H1 (cell line): ENCODE results near the gene DLK1. TPM values are rescaled to one million over a fixed set of nuclear protein-coding genes. Genes with fewer than 3 reads are reported as not detected.
A peak's percentile ranks its signal among the peaks of the same experiment; 100 is the strongest.

Experiments used
- CTCF ChIA-PET: fragments of 300-600 bp; sonication (Branson Sonifier 250); formaldehyde crosslinking; loops from one replicate; lab custom pipeline; 2021; ENCODE audit not compliant: partially characterized antibody; lab: Charles Lee
- POLR2A ChIA-PET: fragments of 300-600 bp; sonication (Branson Sonifier 250); formaldehyde crosslinking; loops from one replicate; lab custom pipeline; 2021; ENCODE audit warnings: inconsistent platforms; ENCODE audit not compliant: partially characterized antibody; lab: Charles Lee
- DNase-seq, 2 experiments: peaks; one replicate each; pipeline versions ENCODE4 v3.0.0 to v3.0.0-alpha.2; 2010 to 2022; ENCODE audit warnings: low spot score in 2 of 2, low read depth in 1 of 2, mixed read lengths in 1 of 2
- FAIRE-seq: peaks from 2 replicates; lab custom pipeline; 2011; peaks lifted over from hg19 to GRCh38; lab: Jason Lieb, UNC
- H2AFZ ChIP-seq: 2 replicates; pipeline ENCODE4 v1.8.1; 2012; ENCODE audit warnings: low read length, inconsistent platforms
- H2AK5ac ChIP-seq: 2 replicates; pipeline ENCODE4 v1.6.1; 2013; ENCODE audit warnings: low read depth, low read length
- H2BK120ac ChIP-seq: replicated peaks from 2 replicates; pipeline ENCODE3; 2013; ENCODE audit warnings: low read depth, low read length, inconsistent platforms
- H2BK12ac ChIP-seq: 2 replicates; pipeline ENCODE4 v1.6.1; 2013; ENCODE audit warnings: low read depth, low read length
- H2BK15ac ChIP-seq: 2 replicates; pipeline ENCODE4 v1.6.1; 2013; ENCODE audit warnings: low read length
- H2BK20ac ChIP-seq: 2 replicates; pipeline ENCODE4 v1.6.1; 2013; ENCODE audit warnings: low read length
- H2BK5ac ChIP-seq: 2 replicates; pipeline ENCODE4 v1.6.1; 2013; ENCODE audit warnings: low read depth, low read length
- H3K14ac ChIP-seq: 2 replicates; pipeline ENCODE4 v1.6.1; 2013; ENCODE audit warnings: inconsistent platforms; ENCODE audit not compliant: insufficient read length
- H3K18ac ChIP-seq: 2 replicates; pipeline ENCODE4 v1.6.1; 2013; ENCODE audit warnings: low read length; ENCODE audit errors: extremely low read depth
- H3K23ac ChIP-seq: 2 replicates; pipeline ENCODE4 v1.6.1; 2013; ENCODE audit warnings: inconsistent platforms; ENCODE audit not compliant: insufficient read length
- H3K23me2 ChIP-seq: 2 replicates; pipeline ENCODE4 v1.6.1; 2013; ENCODE audit warnings: low read depth, low read length
- H3K27ac ChIP-seq: 2 replicates; pipeline ENCODE4 v1.6.1; 2011; ENCODE audit warnings: low read depth, low read length, inconsistent platforms
- H3K27me3 ChIP-seq, 4 experiments: replicated peaks in 1 of 4; 1 replicate in 1 of 4; 2 replicates in 3 of 4; pipeline versions ENCODE4 v1.6.1 to v1.8.1; 2011 to 2013; ENCODE audit warnings: low read length in 3 of 4, mild to moderate bottlenecking in 3 of 4, inconsistent platforms in 2 of 4, mixed read lengths in 2 of 4, moderate library complexity in 1 of 4; ENCODE audit not compliant: control insufficient read depth in 3 of 4, insufficient read depth in 3 of 4; ENCODE audit errors: extremely low read depth in 1 of 4
- H3K36me3 ChIP-seq, 4 experiments: 2 replicates each; pipeline versions ENCODE4 v1.6.1 to v1.8.1; 2011 to 2013; ENCODE audit warnings: mild to moderate bottlenecking in 4 of 4, low read length in 3 of 4, moderate library complexity in 2 of 4, control low read depth in 1 of 4, inconsistent platforms in 1 of 4; ENCODE audit not compliant: insufficient read depth in 4 of 4, control insufficient read depth in 2 of 4
- H3K4ac ChIP-seq: replicated peaks from 2 replicates; pipeline ENCODE3; 2013; ENCODE audit warnings: low read length, low read depth, mixed read lengths, inconsistent platforms; ENCODE audit not compliant: insufficient read length
- H3K4me1 ChIP-seq, 4 experiments: replicated peaks in 1 of 4; 1 replicate in 1 of 4; 2 replicates in 3 of 4; pipeline versions ENCODE4 v1.6.1 to v1.8.1; 2011 to 2013; ENCODE audit warnings: low read length in 3 of 4, inconsistent platforms in 2 of 4, mixed read lengths in 1 of 4; ENCODE audit not compliant: insufficient read depth in 4 of 4, control insufficient read depth in 3 of 4
- H3K4me2 ChIP-seq, 2 experiments: 2 replicates each; pipeline versions ENCODE4 v1.6.1 to v1.8.1; 2011 to 2013; ENCODE audit warnings: low read depth in 2 of 2, low read length in 2 of 2, control low read depth in 1 of 2, inconsistent platforms in 1 of 2, mild to moderate bottlenecking in 1 of 2; ENCODE audit not compliant: insufficient read depth in 1 of 2
- H3K4me3 ChIP-seq, 4 experiments: fragments of 200-600, 300-600 bp in 1 of 4; sonication (generic), shearing (Covaris generic), sonication (Bioruptor Twin) in 1 of 4; 2 replicates each; pipeline versions ENCODE4 v1.5.1 to v1.8.1; 2011 to 2016; ENCODE audit warnings: low read length in 4 of 4, low read depth in 3 of 4, control low read depth in 2 of 4, inconsistent platforms in 2 of 4, mild to moderate bottlenecking in 2 of 4, mixed read lengths in 1 of 4, moderate library complexity in 1 of 4; ENCODE audit not compliant: insufficient read depth in 2 of 4; ENCODE audit errors: extremely low read depth in 1 of 4
- H3K56ac ChIP-seq: replicated peaks from 2 replicates; pipeline ENCODE3; 2013; ENCODE audit warnings: low read depth, mild to moderate bottlenecking, mixed read lengths, low read length, inconsistent platforms; ENCODE audit not compliant: insufficient read length
- H3K79me1 ChIP-seq: 2 replicates; pipeline ENCODE4 v1.6.1; 2013; ENCODE audit warnings: low read depth, low read length, control low read depth
- H3K79me2 ChIP-seq, 2 experiments: 2 replicates each; pipeline versions ENCODE4 v1.6.1 to v1.8.1; 2012 to 2013; ENCODE audit warnings: low read length in 2 of 2, mild to moderate bottlenecking in 2 of 2, inconsistent platforms in 1 of 2; ENCODE audit not compliant: insufficient read depth in 2 of 2, control insufficient read depth in 1 of 2
- H3K9ac ChIP-seq, 4 experiments: replicated peaks in 1 of 4; 1 replicate in 1 of 4; 2 replicates in 3 of 4; pipeline versions ENCODE4 v1.6.1 to v1.8.1; 2011 to 2013; ENCODE audit warnings: low read depth in 3 of 4, low read length in 3 of 4, control low read depth in 2 of 4, mild to moderate bottlenecking in 2 of 4, moderate library complexity in 2 of 4, inconsistent platforms in 1 of 4; ENCODE audit errors: extremely low read depth in 1 of 4
- H3K9me3 ChIP-seq, 2 experiments: 2 replicates each; pipeline versions ENCODE4 v1.6.1 to v1.8.1; 2012 to 2013; ENCODE audit warnings: mild to moderate bottlenecking in 2 of 2, moderate library complexity in 2 of 2, control low read depth in 1 of 2, inconsistent platforms in 1 of 2, low read depth in 1 of 2, low read length in 1 of 2, mixed read lengths in 1 of 2; ENCODE audit not compliant: insufficient read depth in 2 of 2
- H4K20me1 ChIP-seq, 2 experiments: replicated peaks in 1 of 2; 2 replicates each; pipeline versions ENCODE3 to v1.8.1; 2011 to 2013; ENCODE audit warnings: inconsistent platforms in 2 of 2, low read length in 2 of 2, mild to moderate bottlenecking in 1 of 2; ENCODE audit not compliant: insufficient read depth in 2 of 2, control insufficient read depth in 1 of 2
- H4K5ac ChIP-seq: 2 replicates; pipeline ENCODE4 v1.6.1; 2013; ENCODE audit warnings: low read length, low read depth, mixed read lengths, inconsistent platforms; ENCODE audit not compliant: insufficient read length
- H4K8ac ChIP-seq: 2 replicates; pipeline ENCODE4 v1.8.0; 2013; ENCODE audit warnings: mild to moderate bottlenecking, moderate library complexity, low read length, inconsistent platforms; ENCODE audit not compliant: insufficient read depth; ENCODE audit errors: extremely low read depth
- H4K91ac ChIP-seq: replicated peaks from 2 replicates; pipeline ENCODE3; 2013; ENCODE audit warnings: low read length, mixed read lengths, inconsistent platforms; ENCODE audit not compliant: insufficient read length
- CBX8 ChIP-seq: fragments of 300-800, 300-1000 bp; sonication (generic); IDR thresholded peaks from 2 replicates; pipeline ENCODE4 v1.7.1; 2016; ENCODE audit warnings: low read depth, low read length, borderline replicate concordance
- CEBPB ChIP-seq: IDR thresholded peaks from 2 replicates; pipeline ENCODE4 v1.6.1; 2012; ENCODE audit warnings: low read depth, low read length
- FOSL1 ChIP-seq: IDR thresholded peaks from 2 replicates; pipeline ENCODE4 v1.6.1; 2011; ENCODE audit warnings: mild to moderate bottlenecking, low read depth, low read length, moderate library complexity; ENCODE audit not compliant: insufficient read depth
- GABPA ChIP-seq: IDR thresholded peaks from 2 replicates; pipeline ENCODE4 v1.6.1; 2011; ENCODE audit warnings: mild to moderate bottlenecking, low read length, moderate library complexity, borderline replicate concordance; ENCODE audit not compliant: insufficient read depth
- HDAC2 ChIP-seq, 2 experiments: fragments of 300-600 bp in 1 of 2; sonication (generic) in 1 of 2; IDR thresholded peaks; 2 replicates each; pipeline ENCODE4 v1.6.1; 2011 to 2012; ENCODE audit warnings: low read depth in 2 of 2, low read length in 2 of 2, mild to moderate bottlenecking in 2 of 2, moderate library complexity in 2 of 2, borderline replicate concordance in 1 of 2, inconsistent platforms in 1 of 2
- NANOG ChIP-seq: IDR thresholded peaks from 2 replicates; pipeline ENCODE4 v1.6.1; 2011; ENCODE audit warnings: low read length, low read depth, mild to moderate bottlenecking, inconsistent platforms; ENCODE audit not compliant: insufficient read depth, poor library complexity, severe bottlenecking
- SIX5 ChIP-seq: IDR thresholded peaks from 2 replicates; pipeline ENCODE4 v1.6.1; 2011; ENCODE audit warnings: mild to moderate bottlenecking, low read depth, low read length
- WGBS, 2 experiments: shearing (Covaris generic) in 1 of 2; methylation state at CpG; one replicate each; pipeline versions ENCODE4 v1.1.6 to v1.1.7; 2013 to 2015; ENCODE audit warnings: low lambda C conversion rate in 2 of 2, mixed read lengths in 2 of 2, inconsistent platforms in 1 of 2, low coverage in 1 of 2, missing lambda C conversion rate in 1 of 2; ENCODE audit not compliant: insufficient replicate concordance in 2 of 2, insufficient coverage in 1 of 2, insufficient read length in 1 of 2; ENCODE audit errors: extremely low coverage in 1 of 2, missing lambda C conversion rate in 1 of 2; 5-methylcytosine and 5-hydroxymethylcytosine counted together
- polyA plus RNA-seq, 7 experiments: library from polyadenylated mRNA; depleted of rRNA in 3 of 7; stranded (reverse) in 5 of 7; unstranded in 2 of 7; fragments of >200 nt in 5 of 7; fragments of 200-250 nt in 2 of 7; gene quantifications; 1 replicate in 5 of 7; 2 replicates in 1 of 7; 4 replicates in 1 of 7; pipeline versions ENCODE4 v1.2.1 to v1.2.3, GENCODE V29; 2011 to 2013; ENCODE audit warnings: missing spikeins in 2 of 7, mixed read lengths in 2 of 7
- total RNA-seq: library from RNA; stranded (reverse); fragmentation: NEBNext Ultra II Directional; extraction: Animal tissue kit (Norgen Biotek cat#: 25700); gene quantifications from 2 replicates; pipeline ENCODE4 v1.2.1, GENCODE V29; 2021

DLK1 gene
- total and polyA plus RNA-seq, 2 of the 8 experiments (the other 6 are each of a cell fraction or from before 2014, with no cell fraction given): 1.3 to 2.4 TPM

- CTCF ChIA-PET: interaction anchor here (1.3 kb wide), 1 partner anchor 25 kb away, joined by 3 read pairs; no protein-coding TSS in a partner anchor
- Histone ChIP-seq H3K36me3 (no peaks in the 10 kb centered on the region), H3K9me3 (no peaks in the 10 kb centered on the region), H2BK5ac (no peak overlapping the region; the same call in 1 of the 2 replicates), H4K20me1 (no peaks in the 10 kb centered on the region), H3K18ac (0 out of 2 replicates have a peak overlapping the region, but pooled peaks have one; percentile 19), H4K91ac (peak overlapping the region; percentile 62), H3K79me2 (no peaks in the 10 kb centered on the region), H3K23me2 (no peaks in the 10 kb centered on the region), H3K56ac (no peak overlapping the region)
- 94% methylated on average over 9 of the region's 10 CpGs; no CpG with 5 or more reads in 1 of the 2 experiments for WGBS, 2 experiments
- TF ChIP-seq SIX5 (no peak), CEBPB (no peak), NANOG (no peak), HDAC2 (IDR thresholded peaks at IDR 0.05; ENCODE audit: borderline replicate concordance in 1 of 2, low read depth in 2 of 2, low read length in 2 of 2) (no peak), CBX8 (no peak), GABPA (no peak), FOSL1 (no peak)
- TF ChIP-seq, all 59 proteins: peak for 0
- no peaks in the 10 kb centered on the region; the same call in 1 of the 2 replicates for H3K79me1 ChIP-seq
- peak overlapping the region; percentile 94; the same call in 1 of the 2 replicates for H2BK12ac ChIP-seq
- H2AFZ ChIP-seq: no peak overlapping the region
- no peak overlapping the region for H3K9ac ChIP-seq
- no peak overlapping the region for H3K14ac ChIP-seq
- FAIRE-seq (no peak), DNase-seq (no peak)
- no peak overlapping the region for H4K5ac ChIP-seq
- peak overlapping the region; percentile 29; the same call in 1 of the 2 replicates for H2BK15ac ChIP-seq
- no peak overlapping the region for H3K27ac ChIP-seq
- peaks cover 0 to 10% (median 1%) of the 10 kb centered on the region in 4 experiments; a peak in 3 of 7 replicates for H3K4me1 ChIP-seq
- POLR2A ChIA-PET: no interaction called here
- no peak overlapping the region for H3K4me3 ChIP-seq
- peak overlapping the region; percentile 41; the same call in 1 of the 2 replicates for H4K8ac ChIP-seq
- peaks cover 0 to 6% (median 0%) of the 10 kb centered on the region in 4 experiments; a peak in 1 of 7 replicates for H3K27me3 ChIP-seq
- no peak overlapping the region for H2BK120ac ChIP-seq
- H2BK20ac ChIP-seq: no peak overlapping the region
- H2AK5ac ChIP-seq: peak overlapping the region; percentile 39; the same call in 1 of the 2 replicates
- H3K4ac ChIP-seq: no peak overlapping the region
- no peak overlapping the region for H3K23ac ChIP-seq
- H3K4me2 ChIP-seq: no peak overlapping the region
Observed at GRCh38 chr14:100688051-100688450, 38.6 kb upstream of the DLK1 start.
